Measurements from ENCODE around the gene NHERF1.

NHERF1 gene

DNA sequence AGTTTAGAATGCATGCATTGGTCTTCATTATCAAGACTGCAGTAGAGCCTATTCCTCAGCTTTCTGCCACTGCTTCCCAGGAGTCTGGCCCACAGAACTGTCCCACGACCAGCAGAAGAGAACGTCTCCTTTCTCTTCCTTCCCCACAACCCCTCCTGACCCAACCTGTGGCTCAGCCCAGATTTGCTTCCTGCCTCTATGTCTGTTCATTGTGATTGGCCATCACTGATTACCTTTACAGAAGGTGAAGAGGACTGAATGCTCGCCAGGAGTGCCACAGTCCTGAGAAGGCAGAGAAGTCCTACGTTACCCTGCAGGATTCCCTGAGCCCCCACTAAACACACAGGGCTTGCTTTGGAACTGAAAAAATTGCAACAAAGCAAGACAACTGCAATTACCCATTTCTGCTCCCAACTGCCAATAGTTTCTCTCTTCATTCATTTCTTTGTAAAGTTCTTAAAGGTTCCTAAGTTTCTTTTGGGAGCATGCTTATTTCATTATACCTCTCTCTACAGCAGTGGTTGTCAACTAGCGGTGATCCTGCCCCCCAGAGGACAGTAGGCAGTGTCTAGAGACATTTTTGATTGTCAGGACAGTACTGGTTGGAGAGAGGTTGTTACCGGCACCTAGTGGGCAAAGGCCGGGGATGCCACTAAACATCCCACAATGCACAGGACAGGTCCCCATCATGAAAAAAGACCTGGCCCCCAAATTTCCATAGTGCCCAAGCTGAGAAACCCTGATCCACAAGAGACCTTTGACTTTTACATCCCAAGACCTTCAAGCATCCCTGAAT is 32.2 kb downstream of the NHERF1 start:
- Histone ChIP-seq H3K36me3 (ENCODE audit: control insufficient read depth in 2 of 2, insufficient read depth in 1 of 2, low read length in 2 of 2) (peaks cover 3 to 45% of the 10 kb centered on the region in 2 experiments; a peak in 2 of 3 replicates), H3K9me3 (ENCODE audit: control insufficient read depth, insufficient read depth, low read depth, low read length) (no peaks in the 10 kb centered on the region), H3K27ac (ENCODE audit: extremely low read depth, low read depth, low read length) (no peak overlapping the region), H3K4me3 (ENCODE audit: low read depth, low read length) (no peak overlapping the region), H3K4me1 (ENCODE audit: control insufficient read depth, insufficient read depth, low read length) (peaks cover 3% of the 10 kb centered on the region; the same call in 1 of the 2 replicates)
- POLR2A ChIA-PET: interaction anchor here (0.6 to 1.9 kb wide), 2 partner anchors 33 to 92 kb away, joined by 4 read pairs; partner anchors contain the start of gene FDXR
- CTCF ChIA-PET: interaction anchor here (0.6 to 12.4 kb wide), 10 partner anchors 11 to 324 kb away, joined by 3 to 120 read pairs (median 3); no protein-coding TSS in a partner anchor
- TF ChIP-seq ZNF747 (tag by site-specific recombination; IDR thresholded peaks at IDR 0.05) (no peak), ZSCAN23 (tag by site-specific recombination; IDR thresholded peaks at IDR 0.05) (no peak), ZNF544 (tag by site-specific recombination; IDR thresholded peaks at IDR 0.05) (no peak), ZNF155 (tag by site-specific recombination; IDR thresholded peaks at IDR 0.05) (no peak), WT1 (tag by site-specific recombination; IDR thresholded peaks at IDR 0.05) (no peak), ZBTB7A (tag by site-specific recombination; IDR thresholded peaks at IDR 0.05; ENCODE audit: low read depth) (no peak), ZNF701 (tag by site-specific recombination; IDR thresholded peaks at IDR 0.05) (no peak), ZBTB21 (tag by site-specific recombination; IDR thresholded peaks at IDR 0.05) (no peak), ZNF707 (tag by site-specific recombination; IDR thresholded peaks at IDR 0.05) (no peak), ZNF548 (tag by site-specific recombination; IDR thresholded peaks at IDR 0.05) (no peak), ZNF777 (tag by site-specific recombination; IDR thresholded peaks at IDR 0.05; ENCODE audit: borderline replicate concordance) (no peak), ZSCAN30 (tag by site-specific recombination; IDR thresholded peaks at IDR 0.05) (no peak), ZNF10 (tag by site-specific recombination; IDR thresholded peaks at IDR 0.05) (no peak), ZBTB1 (tag by site-specific recombination; IDR thresholded peaks at IDR 0.05) (no peak), SCRT2 (tag by site-specific recombination; IDR thresholded peaks at IDR 0.05) (0 out of 2 replicates have a peak, but pooled peaks have one; percentile 24), ZNF184 (tag by site-specific recombination; IDR thresholded peaks at IDR 0.05) (no peak), ZNF791 (tag by site-specific recombination; IDR thresholded peaks at IDR 0.05) (no peak), ZIC2 (tag by site-specific recombination; IDR thresholded peaks at IDR 0.05) (no peak)
- TF ChIP-seq, protein P1, sequence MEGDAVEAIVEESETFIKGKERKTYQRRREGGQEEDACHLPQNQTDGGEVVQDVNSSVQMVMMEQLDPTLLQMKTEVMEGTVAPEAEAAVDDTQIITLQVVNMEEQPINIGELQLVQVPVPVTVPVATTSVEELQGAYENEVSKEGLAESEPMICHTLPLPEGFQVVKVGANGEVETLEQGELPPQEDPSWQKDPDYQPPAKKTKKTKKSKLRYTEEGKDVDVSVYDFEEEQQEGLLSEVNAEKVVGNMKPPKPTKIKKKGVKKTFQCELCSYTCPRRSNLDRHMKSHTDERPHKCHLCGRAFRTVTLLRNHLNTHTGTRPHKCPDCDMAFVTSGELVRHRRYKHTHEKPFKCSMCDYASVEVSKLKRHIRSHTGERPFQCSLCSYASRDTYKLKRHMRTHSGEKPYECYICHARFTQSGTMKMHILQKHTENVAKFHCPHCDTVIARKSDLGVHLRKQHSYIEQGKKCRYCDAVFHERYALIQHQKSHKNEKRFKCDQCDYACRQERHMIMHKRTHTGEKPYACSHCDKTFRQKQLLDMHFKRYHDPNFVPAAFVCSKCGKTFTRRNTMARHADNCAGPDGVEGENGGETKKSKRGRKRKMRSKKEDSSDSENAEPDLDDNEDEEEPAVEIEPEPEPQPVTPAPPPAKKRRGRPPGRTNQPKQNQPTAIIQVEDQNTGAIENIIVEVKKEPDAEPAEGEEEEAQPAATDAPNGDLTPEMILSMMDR (tag by site-specific recombination; IDR thresholded peaks at IDR 0.05): peak; percentile 85
- TF ChIP-seq, protein P2, sequence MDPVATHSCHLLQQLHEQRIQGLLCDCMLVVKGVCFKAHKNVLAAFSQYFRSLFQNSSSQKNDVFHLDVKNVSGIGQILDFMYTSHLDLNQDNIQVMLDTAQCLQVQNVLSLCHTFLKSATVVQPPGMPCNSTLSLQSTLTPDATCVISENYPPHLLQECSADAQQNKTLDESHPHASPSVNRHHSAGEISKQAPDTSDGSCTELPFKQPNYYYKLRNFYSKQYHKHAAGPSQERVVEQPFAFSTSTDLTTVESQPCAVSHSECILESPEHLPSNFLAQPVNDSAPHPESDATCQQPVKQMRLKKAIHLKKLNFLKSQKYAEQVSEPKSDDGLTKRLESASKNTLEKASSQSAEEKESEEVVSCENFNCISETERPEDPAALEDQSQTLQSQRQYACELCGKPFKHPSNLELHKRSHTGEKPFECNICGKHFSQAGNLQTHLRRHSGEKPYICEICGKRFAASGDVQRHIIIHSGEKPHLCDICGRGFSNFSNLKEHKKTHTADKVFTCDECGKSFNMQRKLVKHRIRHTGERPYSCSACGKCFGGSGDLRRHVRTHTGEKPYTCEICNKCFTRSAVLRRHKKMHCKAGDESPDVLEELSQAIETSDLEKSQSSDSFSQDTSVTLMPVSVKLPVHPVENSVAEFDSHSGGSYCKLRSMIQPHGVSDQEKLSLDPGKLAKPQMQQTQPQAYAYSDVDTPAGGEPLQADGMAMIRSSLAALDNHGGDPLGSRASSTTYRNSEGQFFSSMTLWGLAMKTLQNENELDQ (tag by site-specific recombination; IDR thresholded peaks at IDR 0.05; ENCODE audit: low read depth): no peak
- TF ChIP-seq, protein P3, sequence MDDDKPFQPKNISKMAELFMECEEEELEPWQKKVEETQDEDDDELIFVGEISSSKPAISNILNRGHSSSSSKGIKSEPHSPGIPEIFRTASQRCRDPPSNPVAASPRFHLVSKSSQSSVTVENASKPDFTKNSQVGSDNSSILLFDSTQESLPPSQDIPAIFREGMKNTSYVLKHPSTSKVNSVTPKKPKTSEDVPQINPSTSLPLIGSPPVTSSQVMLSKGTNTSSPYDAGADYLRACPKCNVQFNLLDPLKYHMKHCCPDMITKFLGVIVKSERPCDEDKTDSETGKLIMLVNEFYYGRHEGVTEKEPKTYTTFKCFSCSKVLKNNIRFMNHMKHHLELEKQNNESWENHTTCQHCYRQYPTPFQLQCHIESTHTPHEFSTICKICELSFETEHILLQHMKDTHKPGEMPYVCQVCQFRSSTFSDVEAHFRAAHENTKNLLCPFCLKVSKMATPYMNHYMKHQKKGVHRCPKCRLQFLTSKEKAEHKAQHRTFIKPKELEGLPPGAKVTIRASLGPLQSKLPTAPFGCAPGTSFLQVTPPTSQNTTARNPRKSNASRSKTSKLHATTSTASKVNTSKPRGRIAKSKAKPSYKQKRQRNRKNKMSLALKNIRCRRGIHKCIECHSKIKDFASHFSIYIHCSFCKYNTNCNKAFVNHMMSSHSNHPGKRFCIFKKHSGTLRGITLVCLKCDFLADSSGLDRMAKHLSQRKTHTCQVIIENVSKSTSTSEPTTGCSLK (tag by site-specific recombination; IDR thresholded peaks at IDR 0.05): no peak
- TF ChIP-seq, protein P4, sequence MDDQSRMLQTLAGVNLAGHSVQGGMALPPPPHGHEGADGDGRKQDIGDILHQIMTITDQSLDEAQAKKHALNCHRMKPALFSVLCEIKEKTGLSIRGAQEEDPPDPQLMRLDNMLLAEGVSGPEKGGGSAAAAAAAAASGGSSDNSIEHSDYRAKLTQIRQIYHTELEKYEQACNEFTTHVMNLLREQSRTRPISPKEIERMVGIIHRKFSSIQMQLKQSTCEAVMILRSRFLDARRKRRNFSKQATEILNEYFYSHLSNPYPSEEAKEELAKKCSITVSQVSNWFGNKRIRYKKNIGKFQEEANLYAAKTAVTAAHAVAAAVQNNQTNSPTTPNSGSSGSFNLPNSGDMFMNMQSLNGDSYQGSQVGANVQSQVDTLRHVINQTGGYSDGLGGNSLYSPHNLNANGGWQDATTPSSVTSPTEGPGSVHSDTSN (CRISPR knock-in tag; IDR thresholded peaks at IDR 0.05): no peak
- TF ChIP-seq, protein P5, sequence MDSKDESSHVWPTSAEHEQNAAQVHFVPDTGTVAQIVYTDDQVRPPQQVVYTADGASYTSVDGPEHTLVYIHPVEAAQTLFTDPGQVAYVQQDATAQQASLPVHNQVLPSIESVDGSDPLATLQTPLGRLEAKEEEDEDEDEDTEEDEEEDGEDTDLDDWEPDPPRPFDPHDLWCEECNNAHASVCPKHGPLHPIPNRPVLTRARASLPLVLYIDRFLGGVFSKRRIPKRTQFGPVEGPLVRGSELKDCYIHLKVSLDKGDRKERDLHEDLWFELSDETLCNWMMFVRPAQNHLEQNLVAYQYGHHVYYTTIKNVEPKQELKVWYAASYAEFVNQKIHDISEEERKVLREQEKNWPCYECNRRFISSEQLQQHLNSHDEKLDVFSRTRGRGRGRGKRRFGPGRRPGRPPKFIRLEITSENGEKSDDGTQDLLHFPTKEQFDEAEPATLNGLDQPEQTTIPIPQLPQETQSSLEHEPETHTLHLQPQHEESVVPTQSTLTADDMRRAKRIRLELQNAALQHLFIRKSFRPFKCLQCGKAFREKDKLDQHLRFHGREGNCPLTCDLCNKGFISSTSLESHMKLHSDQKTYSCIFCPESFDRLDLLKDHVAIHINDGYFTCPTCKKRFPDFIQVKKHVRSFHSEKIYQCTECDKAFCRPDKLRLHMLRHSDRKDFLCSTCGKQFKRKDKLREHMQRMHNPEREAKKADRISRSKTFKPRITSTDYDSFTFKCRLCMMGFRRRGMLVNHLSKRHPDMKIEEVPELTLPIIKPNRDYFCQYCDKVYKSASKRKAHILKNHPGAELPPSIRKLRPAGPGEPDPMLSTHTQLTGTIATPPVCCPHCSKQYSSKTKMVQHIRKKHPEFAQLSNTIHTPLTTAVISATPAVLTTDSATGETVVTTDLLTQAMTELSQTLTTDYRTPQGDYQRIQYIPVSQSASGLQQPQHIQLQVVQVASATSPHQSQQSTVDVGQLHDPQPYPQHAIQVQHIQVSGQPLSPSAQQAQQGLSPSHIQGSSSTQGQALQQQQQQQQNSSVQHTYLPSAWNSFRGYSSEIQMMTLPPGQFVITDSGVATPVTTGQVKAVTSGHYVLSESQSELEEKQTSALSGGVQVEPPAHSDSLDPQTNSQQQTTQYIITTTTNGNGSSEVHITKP (tag by site-specific recombination; IDR thresholded peaks at IDR 0.05): no peak
- TF ChIP-seq, protein P6, sequence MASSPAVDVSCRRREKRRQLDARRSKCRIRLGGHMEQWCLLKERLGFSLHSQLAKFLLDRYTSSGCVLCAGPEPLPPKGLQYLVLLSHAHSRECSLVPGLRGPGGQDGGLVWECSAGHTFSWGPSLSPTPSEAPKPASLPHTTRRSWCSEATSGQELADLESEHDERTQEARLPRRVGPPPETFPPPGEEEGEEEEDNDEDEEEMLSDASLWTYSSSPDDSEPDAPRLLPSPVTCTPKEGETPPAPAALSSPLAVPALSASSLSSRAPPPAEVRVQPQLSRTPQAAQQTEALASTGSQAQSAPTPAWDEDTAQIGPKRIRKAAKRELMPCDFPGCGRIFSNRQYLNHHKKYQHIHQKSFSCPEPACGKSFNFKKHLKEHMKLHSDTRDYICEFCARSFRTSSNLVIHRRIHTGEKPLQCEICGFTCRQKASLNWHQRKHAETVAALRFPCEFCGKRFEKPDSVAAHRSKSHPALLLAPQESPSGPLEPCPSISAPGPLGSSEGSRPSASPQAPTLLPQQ (tag by site-specific recombination; IDR thresholded peaks at IDR 0.05): no peak
